Aorta (tissue), 4 donors: ENCODE measurements around the gene LST1. TPM values are rescaled to one million over a fixed set of nuclear protein-coding genes. Genes with fewer than 3 reads are reported as not detected.

Experiments used
- microRNA-seq, 2 donors: library from miRNA; unstranded; fragments of <30 nt; microRNA quantifications; one replicate each; pipeline ENCODE4 v1.2.0, GENCODE V29; 2020
- polyA plus RNA-seq, 2 donors: library from polyadenylated mRNA; stranded (reverse); fragments of 200-250 nt; gene quantifications; one replicate each; pipeline ENCODE4 v1.2.3, GENCODE V29; 2013
- total RNA-seq, 2 donors: library from RNA; stranded (reverse); fragmentation: NEBNext Ultra II Directional; extraction: Animal tissue kit (Norgen Biotek cat#: 25700); gene quantifications; one replicate each; pipeline ENCODE4 v1.2.1, GENCODE V29; 2021
- donor health status: healthy with polysubstance abuse.
- donor health status: Bipolar disorder and iron deficiency.
- donor health status: DM: no; HTN: no; CAD: no.
- donor health status: DM: yes; HTN: yes; CAD: no.

LST1 gene
- total and polyA plus RNA-seq, 4 donors = 7.9 to 24.6 (median 22.2) TPM

Small RNA genes lying within 50 kb of the gene (microRNA-seq; reads per million reads assigned to microRNA genes)
- gene MIR6832 = 0.60 to 0.99 reads per million in 2 donors

Other genes with a start within 250 kb of the LST1 start
Only the 30 nearest of the 35 such genes appear.
- gene MICA, start 182.7 kb upstream of the LST1 start, total RNA-seq = 10 to 100 TPM; 19.8 to 29.2 TPM
- gene MICA, start 182.7 kb upstream of the LST1 start, polyA plus RNA-seq = 10 to 100 TPM; 25.3 to 89.6 TPM
- 1 to 10 TPM; 4.7 to 6.2 TPM for gene MICB, start 88.1 kb upstream of the LST1 start, total RNA-seq
- gene MICB, start 88.1 kb upstream of the LST1 start, polyA plus RNA-seq = 1 to 10 TPM; 1.8 to 3.5 TPM
- not detected for gene MCCD1, start 57.3 kb upstream of the LST1 start, total RNA-seq
- gene MCCD1, start 57.3 kb upstream of the LST1 start, polyA plus RNA-seq = not detected
- gene DDX39B, start 44.3 kb upstream of the LST1 start, total RNA-seq = 100 to 1,000 TPM; 235 to 270 TPM
- 100 to 1,000 TPM; 146 to 570 TPM for gene DDX39B, start 44.3 kb upstream of the LST1 start, polyA plus RNA-seq
- 1 to 10 TPM; 1.3 to 1.5 TPM for gene ATP6V1G2, start 39.7 kb upstream of the LST1 start, total RNA-seq
- 1 to 10 TPM; 1.4 to 1.8 TPM for gene ATP6V1G2, start 39.7 kb upstream of the LST1 start, polyA plus RNA-seq
- 10 to 100 TPM; 16.0 to 19.8 TPM for gene NFKBIL1, start 38.7 kb upstream of the LST1 start, total RNA-seq
- gene NFKBIL1, start 38.7 kb upstream of the LST1 start, polyA plus RNA-seq = 10 to 100 TPM; 24.2 to 49.5 TPM
- gene LTA, start 14.0 kb upstream of the LST1 start, total RNA-seq = not detected
- under 1 TPM in 1 of 2 donors, not detected in 1; 0.18 TPM for gene LTA, start 14.0 kb upstream of the LST1 start, polyA plus RNA-seq
- 1 to 10 TPM in 1 of 2 donors, under 1 TPM in 1; 0.66 to 1.9 TPM for gene TNF, start 10.7 kb upstream of the LST1 start, total RNA-seq
- 1 to 10 TPM in 1 of 2 donors, under 1 TPM in 1; 0.23 to 1.3 TPM for gene TNF, start 10.7 kb upstream of the LST1 start, polyA plus RNA-seq
- gene LTB, start 3.9 kb upstream of the LST1 start, total RNA-seq = 1 to 10 TPM; 1.4 to 3.6 TPM
- gene LTB, start 3.9 kb upstream of the LST1 start, polyA plus RNA-seq = 1 to 10 TPM in 1 of 2 donors, under 1 TPM in 1; 0.88 to 2.5 TPM
- gene NCR3, start 6.7 kb downstream of the LST1 start, total RNA-seq = not detected
- gene NCR3, start 6.7 kb downstream of the LST1 start, polyA plus RNA-seq = not detected
- 10 to 100 TPM; 32.6 to 68.3 TPM for gene AIF1, start 29.0 kb downstream of the LST1 start, total RNA-seq
- gene AIF1, start 29.0 kb downstream of the LST1 start, polyA plus RNA-seq = 100 to 1,000 TPM in 1 of 2 donors, 10 to 100 TPM in 1; 38.2 to 166 TPM
- 100 to 1,000 TPM; 154 to 164 TPM for gene PRRC2A, start 34.4 kb downstream of the LST1 start, total RNA-seq
- 100 to 1,000 TPM in 1 of 2 donors, 10 to 100 TPM in 1; 28.5 to 152 TPM for gene PRRC2A, start 34.4 kb downstream of the LST1 start, polyA plus RNA-seq
- 100 to 1,000 TPM; 207 to 215 TPM for gene BAG6, start 66.4 kb downstream of the LST1 start, total RNA-seq
- 100 to 1,000 TPM in 1 of 2 donors, 10 to 100 TPM in 1; 75.0 to 379 TPM for gene BAG6, start 66.4 kb downstream of the LST1 start, polyA plus RNA-seq
- gene APOM, start 69.6 kb downstream of the LST1 start, total RNA-seq = under 1 TPM; 0.42 to 0.96 TPM
- 1 to 10 TPM in 1 of 2 donors, not detected in 1; 2.6 TPM for gene APOM, start 69.6 kb downstream of the LST1 start, polyA plus RNA-seq
- 10 to 100 TPM; 18.3 to 20.2 TPM for gene C6orf47, start 74.5 kb downstream of the LST1 start, total RNA-seq
- 10 to 100 TPM in 1 of 2 donors, 1 to 10 TPM in 1; 7.5 to 12.0 TPM for gene C6orf47, start 74.5 kb downstream of the LST1 start, polyA plus RNA-seq
- 10 to 100 TPM; 10.9 to 16.5 TPM for gene GPANK1, start 78.7 kb downstream of the LST1 start, total RNA-seq
- 10 to 100 TPM; 15.9 to 22.8 TPM for gene GPANK1, start 78.7 kb downstream of the LST1 start, polyA plus RNA-seq
- 100 to 1,000 TPM; 100 to 106 TPM for gene CSNK2B, start 79.8 kb downstream of the LST1 start, total RNA-seq
- gene CSNK2B, start 79.8 kb downstream of the LST1 start, polyA plus RNA-seq = 100 to 1,000 TPM; 122 to 191 TPM
- gene LY6G5B, start 83.7 kb downstream of the LST1 start, total RNA-seq = 10 to 100 TPM; 19.6 to 20.8 TPM
- 10 to 100 TPM in 1 of 2 donors, 1 to 10 TPM in 1; 1.6 to 25.1 TPM for gene LY6G5B, start 83.7 kb downstream of the LST1 start, polyA plus RNA-seq
- gene LY6G5C, start 94.8 kb downstream of the LST1 start, total RNA-seq = 1 to 10 TPM; 1.2 to 3.3 TPM
- 1 to 10 TPM; 3.3 to 5.9 TPM for gene LY6G5C, start 94.8 kb downstream of the LST1 start, polyA plus RNA-seq
- gene ABHD16A, start 117.0 kb downstream of the LST1 start, total RNA-seq = 10 to 100 TPM; 41.8 to 48.1 TPM
- 10 to 100 TPM; 12.9 to 50.1 TPM for gene ABHD16A, start 117.0 kb downstream of the LST1 start, polyA plus RNA-seq
- not detected for gene LY6G6F, start 120.6 kb downstream of the LST1 start, total RNA-seq
- gene LY6G6F, start 120.6 kb downstream of the LST1 start, polyA plus RNA-seq = not detected
- not detected for gene LY6G6D, start 129.1 kb downstream of the LST1 start, total RNA-seq
- gene LY6G6D, start 129.1 kb downstream of the LST1 start, polyA plus RNA-seq = not detected
- gene LY6G6C, start 135.5 kb downstream of the LST1 start, total RNA-seq = not detected
- not detected for gene LY6G6C, start 135.5 kb downstream of the LST1 start, polyA plus RNA-seq
- gene MPIG6B, start 137.1 kb downstream of the LST1 start, total RNA-seq = under 1 TPM; 0.84 to 0.96 TPM
- gene MPIG6B, start 137.1 kb downstream of the LST1 start, polyA plus RNA-seq = not detected
- gene DDAH2, start 143.0 kb downstream of the LST1 start, total RNA-seq = 100 to 1,000 TPM; 122 to 133 TPM
- gene DDAH2, start 143.0 kb downstream of the LST1 start, polyA plus RNA-seq = 100 to 1,000 TPM; 118 to 189 TPM
- 100 to 1,000 TPM; 303 to 322 TPM for gene CLIC1, start 150.3 kb downstream of the LST1 start, total RNA-seq
- gene CLIC1, start 150.3 kb downstream of the LST1 start, polyA plus RNA-seq = 100 to 1,000 TPM; 331 to 368 TPM
- gene MSH5, start 153.7 kb downstream of the LST1 start, total RNA-seq = 10 to 100 TPM in 1 of 2 donors, 1 to 10 TPM in 1; 5.9 to 15.1 TPM
- gene MSH5, start 153.7 kb downstream of the LST1 start, polyA plus RNA-seq = 1 to 10 TPM in 1 of 2 donors, not detected in 1; 7.0 TPM
- 1 to 10 TPM in 1 of 2 donors, under 1 TPM in 1; 0.68 to 2.9 TPM for gene SAPCD1, start 176.4 kb downstream of the LST1 start, total RNA-seq
- 1 to 10 TPM in 1 of 2 donors, not detected in 1; 3.2 TPM for gene SAPCD1, start 176.4 kb downstream of the LST1 start, polyA plus RNA-seq
- 1 to 10 TPM in 1 of 2 donors, under 1 TPM in 1; 0.58 to 1.3 TPM for gene VWA7, start 191.1 kb downstream of the LST1 start, total RNA-seq
- gene VWA7, start 191.1 kb downstream of the LST1 start, polyA plus RNA-seq = under 1 TPM in 1 of 2 donors, not detected in 1; 0.23 TPM
- gene VARS1, start 209.5 kb downstream of the LST1 start, total RNA-seq = 10 to 100 TPM; 44.4 to 49.6 TPM
- 10 to 100 TPM in 1 of 2 donors, 1 to 10 TPM in 1; 9.8 to 26.4 TPM for gene VARS1, start 209.5 kb downstream of the LST1 start, polyA plus RNA-seq